Stimulated activated CD4-positive, alpha-beta T cell treated with anti-CD3 and anti-CD28 coated beads, Interleukin-12 subunit alpha, Interleukin-12 subunit beta, amount 100 ng/mL, for 24 hours (primary cell): Measurements from ENCODE around the gene IQCM.

Experiments
- DNase-seq, 2 experiments: peaks; one replicate each; pipeline ENCODE4 v3.0.0-alpha.2; 2020; ENCODE audit warnings: low read depth in 2 of 2

Gene IQCM, protein sequence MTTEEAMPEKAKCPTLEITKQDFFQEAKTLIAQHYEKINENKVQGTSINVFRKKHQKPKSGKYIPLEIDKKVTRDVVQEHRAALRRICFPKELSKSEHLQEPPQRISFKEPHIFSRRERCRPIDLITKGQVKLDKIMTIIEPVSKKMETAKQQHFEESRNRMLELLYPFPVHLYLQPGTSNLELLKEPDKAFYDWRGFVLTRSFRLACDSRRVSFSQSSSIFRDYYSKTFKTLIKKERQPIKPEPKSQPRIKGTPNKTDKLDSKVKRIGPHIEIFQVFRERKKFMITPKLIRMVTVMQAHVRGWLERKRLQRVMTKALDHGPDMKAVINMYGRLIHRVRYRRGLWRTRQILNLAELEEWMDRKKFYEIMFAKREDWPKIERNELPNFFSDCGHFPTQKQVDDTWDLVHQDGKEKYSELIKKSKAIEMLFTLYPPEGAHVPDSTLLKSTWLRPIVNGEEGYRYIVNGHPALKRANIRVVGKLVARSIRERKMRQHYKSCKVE

GRCh38 chr4:149815743-149816142 lies at the start of gene IQCM:
TSS of gene IQCM (minus strand) at chr4:149815843. CDS start at chr4:149742691, 73,152 bp downstream.
- DNase-seq, result no peak

- no peak for DNase-seq
These were observed 41.8 kb upstream of the IQCM start for GRCh38 chr4:149857446-149857845.

DNA sequence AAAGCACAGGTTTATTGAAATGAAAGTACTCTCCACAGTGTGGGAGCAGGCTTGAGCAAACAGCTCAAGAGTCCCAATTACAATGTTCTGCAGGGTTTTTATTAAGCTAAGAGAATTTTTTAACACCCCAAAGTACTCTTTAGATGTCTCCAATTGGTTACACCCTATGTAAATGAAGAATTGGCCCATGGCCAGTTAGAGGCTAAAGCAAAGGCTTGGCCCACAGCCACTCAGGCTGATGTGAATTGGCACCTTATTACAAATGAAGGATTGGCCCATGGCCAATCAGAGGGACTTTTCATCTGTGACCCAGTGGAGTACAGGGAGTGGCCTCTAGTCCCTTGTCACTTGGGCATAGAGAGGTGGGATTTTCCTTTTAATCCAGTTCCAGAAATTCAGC lies 30.1 kb upstream of the IQCM start:
- DNase-seq, result no peak

DNA sequence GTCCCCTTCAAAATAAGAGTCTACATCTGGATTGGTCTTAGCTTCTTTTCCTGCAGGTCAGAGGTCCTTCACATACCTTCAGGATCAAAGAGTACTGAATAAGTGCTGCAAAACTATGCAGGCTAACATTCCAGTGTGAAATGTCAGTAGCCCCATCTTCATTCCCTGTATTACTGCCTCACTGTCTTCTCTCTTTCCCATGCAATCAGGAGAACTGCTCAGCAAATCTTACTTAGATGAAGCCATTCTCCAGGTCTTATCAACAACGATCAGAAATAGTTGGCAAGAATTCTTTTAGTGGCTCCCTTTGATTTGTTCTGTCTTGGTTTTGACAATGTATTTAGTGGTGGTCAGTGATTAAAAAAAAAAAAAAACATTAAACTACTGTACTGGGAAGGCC lies 26.0 kb upstream of the IQCM start:
- no peak for DNase-seq

DNA sequence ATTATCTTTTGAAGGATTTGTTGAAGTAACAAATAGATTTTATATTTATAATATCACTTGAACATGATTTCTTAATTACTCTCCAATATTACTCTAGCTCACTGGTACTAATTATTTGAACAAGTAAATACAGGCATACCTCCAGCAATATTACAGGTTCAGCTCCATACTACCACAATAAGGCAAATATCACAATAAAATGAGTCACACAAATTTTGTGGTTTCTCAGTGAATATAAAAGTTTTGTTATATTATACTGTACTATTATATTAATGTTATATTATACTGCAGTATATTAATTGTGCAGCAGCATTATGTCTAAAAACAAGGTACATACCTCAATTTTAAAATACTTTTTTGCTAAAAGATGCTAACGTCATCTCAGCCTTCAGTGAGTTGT lies 22.4 kb upstream of the IQCM start:
- no peak for DNase-seq

GRCh38 chr4:149836546-149836945 lies 20.9 kb upstream of the IQCM start:
- DNase-seq, result no peak

DNA sequence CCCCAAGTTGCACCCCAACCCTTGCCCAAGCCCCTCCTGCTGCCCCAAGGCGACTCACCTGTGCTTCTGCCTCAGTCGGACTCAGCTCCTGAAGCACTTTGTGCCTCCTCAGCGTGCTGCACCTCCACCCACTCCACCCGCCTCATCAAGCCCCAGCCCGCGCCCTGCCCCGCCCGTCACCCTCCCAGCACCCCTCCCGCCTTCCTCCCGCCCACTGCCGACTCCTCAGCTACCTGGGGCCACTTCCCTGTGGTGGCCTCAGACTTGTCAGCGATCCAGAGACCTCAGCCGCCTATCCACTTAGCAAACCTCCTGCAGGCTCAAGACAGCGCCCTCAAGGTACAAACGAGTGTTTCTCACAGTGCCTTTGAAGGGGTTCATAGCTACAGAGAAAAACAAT lies 19.6 kb upstream of the IQCM start:
- DNase-seq, result no peak

DNA sequence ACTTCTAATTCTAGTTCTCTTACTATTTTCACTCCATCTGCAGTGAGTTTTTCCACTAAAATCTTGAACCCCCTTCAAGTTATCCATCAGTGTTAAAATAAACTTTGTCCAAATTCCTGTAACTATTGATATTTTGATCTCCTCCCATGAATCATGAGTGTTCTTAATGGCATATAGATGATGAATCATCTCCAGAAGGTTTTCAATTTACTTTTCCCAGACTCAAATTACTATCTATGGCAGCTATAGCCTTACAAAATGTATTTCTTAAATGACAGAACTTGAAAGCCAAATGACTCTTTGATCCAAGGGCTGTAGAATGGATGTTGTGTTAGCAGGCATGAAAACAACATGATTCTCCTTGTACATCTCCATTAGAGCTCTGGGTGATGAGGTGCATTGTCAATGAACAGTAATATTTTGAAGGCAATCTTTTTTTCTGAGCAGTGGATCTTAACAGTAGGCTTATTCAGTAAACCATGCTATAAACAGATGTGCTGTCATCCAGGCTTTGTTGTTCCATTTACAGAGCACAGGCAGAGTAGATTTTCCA lies 16.1 kb upstream of the IQCM start:
- DNase-seq, result no peak

- no peak for DNase-seq
These were observed 15.2 kb upstream of the IQCM start for GRCh38 chr4:149830823-149831222.

- no peak for DNase-seq
These were observed 9.7 kb upstream of the IQCM start for GRCh38 chr4:149825336-149825735.

GRCh38 chr4:149823769-149824221 lies 8.2 kb upstream of the IQCM start:
- no peak for DNase-seq

DNA sequence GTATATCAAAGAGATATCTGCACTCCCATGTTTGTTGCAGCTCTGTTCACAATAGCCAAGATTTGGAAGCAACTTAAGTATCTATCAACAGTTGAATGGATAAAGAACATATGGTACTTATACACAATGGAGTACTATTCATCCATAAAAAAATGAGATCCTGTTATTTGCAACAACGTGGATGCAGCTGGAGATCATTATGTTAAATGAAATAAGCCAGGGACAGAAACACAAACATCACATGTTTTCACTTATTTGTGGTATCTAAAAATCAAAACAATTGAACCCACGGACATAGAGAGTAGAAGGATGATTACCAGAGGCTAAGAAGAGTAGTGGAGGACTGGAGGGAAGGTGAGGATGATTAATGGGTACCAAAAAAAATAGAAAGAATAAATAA lies 14.2 kb downstream of the IQCM start:
- DNase-seq, result no peak

GRCh38 chr4:149799546-149799945 lies 16.1 kb downstream of the IQCM start:
- no peak for DNase-seq

- DNase-seq, result no peak
These were observed 19.3 kb downstream of the IQCM start for GRCh38 chr4:149796381-149796780.

- DNase-seq, result no peak
These were observed 20.4 kb downstream of the IQCM start for GRCh38 chr4:149795256-149795655.

DNA sequence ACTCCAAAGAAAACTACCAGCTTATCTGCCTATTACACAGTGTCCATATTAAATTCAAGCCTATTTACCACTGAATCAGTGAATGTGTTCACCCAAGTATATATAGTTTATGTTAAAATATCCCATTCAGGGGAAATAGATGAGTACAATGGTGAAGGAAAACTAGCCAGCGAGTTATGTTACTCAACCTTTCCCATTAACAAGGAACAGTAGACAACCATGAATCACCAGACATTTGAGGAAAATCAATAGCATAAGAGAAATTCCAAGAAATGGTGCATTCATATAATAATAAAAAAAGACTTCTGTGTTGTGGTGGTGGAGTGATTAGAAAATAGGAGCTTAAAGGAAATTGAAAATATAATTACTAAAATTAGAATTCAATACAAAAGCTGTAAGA lies 21.3 kb downstream of the IQCM start:
- no peak for DNase-seq

DNA sequence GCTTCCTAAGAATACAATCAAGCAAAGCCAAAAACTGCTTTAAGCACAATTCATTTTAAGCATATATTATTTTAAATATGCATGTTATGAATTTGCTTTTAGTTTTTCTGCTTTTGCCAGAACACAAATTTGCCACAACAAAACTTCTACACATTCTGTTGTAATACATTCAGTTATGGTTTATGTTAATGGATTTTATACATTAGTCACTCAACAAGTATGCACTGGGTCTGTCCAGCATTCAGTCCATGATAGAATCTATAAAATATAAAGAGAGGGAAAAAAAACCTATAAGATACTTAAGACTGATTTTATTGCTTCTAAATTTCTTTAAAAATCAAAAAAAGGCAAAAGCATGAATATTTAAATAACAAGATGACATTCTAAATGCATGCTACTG lies 22.2 kb downstream of the IQCM start:
- no peak for DNase-seq

DNA sequence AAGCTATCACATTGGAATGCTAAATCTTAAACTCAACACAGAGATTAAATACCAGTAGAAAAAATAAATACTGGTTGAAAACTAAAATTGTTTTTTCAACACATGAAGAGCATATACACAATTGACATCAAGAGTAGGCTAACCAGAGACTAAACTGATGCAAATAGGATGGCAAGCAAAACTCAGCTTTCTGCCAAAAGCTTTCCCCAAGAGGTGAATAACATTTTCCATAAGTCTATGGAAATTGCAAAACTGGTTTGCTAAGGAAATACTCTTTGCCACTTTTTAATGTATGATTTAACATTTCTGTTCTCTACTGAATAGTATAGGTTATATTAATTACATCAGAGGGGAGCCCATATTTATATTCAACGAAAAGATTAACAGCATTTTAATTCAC lies 23.8 kb downstream of the IQCM start:
- no peak for DNase-seq

DNA sequence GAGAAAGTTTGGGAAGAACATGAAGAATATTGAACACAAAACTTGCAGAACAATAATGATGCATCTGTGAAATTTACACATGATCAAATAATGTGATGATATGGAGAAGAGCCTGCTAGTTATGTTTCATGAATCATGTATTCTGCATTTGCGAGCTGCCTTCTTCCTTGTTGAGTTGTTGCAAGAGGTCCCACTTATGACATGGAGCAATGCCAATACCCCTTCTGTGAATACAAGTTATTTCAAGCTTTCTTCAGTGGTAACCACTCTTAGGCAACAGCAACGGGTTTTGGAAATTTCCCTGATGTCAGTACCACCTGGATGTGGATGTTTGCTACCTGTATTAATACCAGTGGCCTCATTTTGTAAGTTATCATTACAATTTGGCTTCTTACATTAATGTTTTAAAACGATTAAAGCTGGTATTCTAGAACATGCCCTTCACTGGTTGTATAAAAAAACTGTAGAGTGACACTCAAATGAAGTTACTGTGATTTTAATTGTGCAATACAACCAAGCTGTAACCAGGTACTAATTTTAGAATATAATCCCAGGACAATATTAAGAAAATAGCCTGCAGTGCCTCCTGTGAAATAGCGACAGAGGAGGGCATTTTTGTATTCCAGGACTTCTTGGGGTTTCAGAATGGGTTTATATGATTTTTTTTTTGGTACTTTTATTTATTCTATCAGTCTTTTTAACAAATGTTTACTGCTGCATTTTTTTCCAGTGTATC lies 25.3 kb downstream of the IQCM start:
- DNase-seq, result no peak

DNA sequence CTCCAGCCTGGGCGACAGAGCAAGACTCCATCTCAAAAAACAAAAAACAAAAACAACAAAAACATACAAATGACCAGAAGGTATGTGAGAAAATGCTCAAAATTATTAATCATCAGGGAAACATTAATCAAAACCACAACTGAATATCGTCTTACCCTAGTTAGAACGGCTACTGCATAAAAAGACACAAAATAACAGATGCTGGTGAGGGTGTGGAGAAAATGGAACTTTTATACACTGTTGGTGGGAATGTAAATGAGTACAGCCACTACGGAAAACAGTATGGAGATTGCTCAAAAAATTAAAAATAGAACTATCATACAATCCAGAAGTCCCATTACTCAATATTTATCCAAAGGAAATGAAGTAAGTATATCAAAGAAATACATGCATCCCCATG lies 27.3 kb downstream of the IQCM start:
- DNase-seq, result no peak

DNA sequence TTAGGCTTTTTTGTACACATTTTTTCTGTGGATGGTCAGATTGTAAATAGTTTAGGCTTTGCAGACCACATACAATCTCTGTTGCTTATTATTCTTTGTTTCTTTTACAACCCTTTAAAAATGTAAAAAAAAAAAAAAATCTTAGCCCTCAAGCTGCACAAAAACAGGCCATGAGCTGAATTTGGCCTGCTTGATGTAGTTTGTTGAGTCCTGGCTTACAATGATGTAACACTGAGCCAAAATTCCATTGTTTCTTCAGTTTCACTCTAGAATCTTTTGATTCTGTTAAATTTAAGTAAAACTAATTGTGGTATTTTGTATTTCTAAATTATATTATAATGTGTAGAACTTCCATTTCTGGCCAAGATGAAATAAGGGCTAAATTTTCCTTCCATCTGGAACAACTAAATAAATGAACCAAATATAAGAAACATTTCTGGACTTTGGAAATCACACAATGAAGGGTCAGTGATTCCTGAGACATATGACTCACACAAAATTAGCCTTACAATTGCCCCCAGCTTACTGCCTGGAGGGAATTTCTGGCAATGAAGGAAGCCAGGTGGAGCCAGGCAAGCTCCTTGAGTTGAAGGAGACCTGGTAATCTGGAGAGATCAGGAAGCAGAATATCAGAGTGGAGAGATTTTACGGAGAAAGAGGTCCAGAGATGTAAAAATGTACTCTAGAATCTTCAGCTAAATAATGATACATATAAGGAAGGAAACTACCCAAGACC lies 29.8 kb downstream of the IQCM start:
- DNase-seq, result no peak

GRCh38 chr4:149784018-149784417 lies 31.6 kb downstream of the IQCM start:
- DNase-seq, result no peak
